GM20000 (cell line): Measurements from ENCODE around the gene RAB31.

Source experiments
- DNase-seq: peaks from one replicate; pipeline ENCODE4 v3.0.0; 2012; ENCODE audit warnings: low spot score
- TF ChIP-seq, protein P1 (sequence below): IDR thresholded peaks from 2 replicates; pipeline ENCODE4 v1.5.1; 2012; ENCODE audit warnings: mild to moderate bottlenecking, control low read depth; ENCODE audit errors: extremely low read depth, missing control alignments

The RAB31 gene

DNA sequence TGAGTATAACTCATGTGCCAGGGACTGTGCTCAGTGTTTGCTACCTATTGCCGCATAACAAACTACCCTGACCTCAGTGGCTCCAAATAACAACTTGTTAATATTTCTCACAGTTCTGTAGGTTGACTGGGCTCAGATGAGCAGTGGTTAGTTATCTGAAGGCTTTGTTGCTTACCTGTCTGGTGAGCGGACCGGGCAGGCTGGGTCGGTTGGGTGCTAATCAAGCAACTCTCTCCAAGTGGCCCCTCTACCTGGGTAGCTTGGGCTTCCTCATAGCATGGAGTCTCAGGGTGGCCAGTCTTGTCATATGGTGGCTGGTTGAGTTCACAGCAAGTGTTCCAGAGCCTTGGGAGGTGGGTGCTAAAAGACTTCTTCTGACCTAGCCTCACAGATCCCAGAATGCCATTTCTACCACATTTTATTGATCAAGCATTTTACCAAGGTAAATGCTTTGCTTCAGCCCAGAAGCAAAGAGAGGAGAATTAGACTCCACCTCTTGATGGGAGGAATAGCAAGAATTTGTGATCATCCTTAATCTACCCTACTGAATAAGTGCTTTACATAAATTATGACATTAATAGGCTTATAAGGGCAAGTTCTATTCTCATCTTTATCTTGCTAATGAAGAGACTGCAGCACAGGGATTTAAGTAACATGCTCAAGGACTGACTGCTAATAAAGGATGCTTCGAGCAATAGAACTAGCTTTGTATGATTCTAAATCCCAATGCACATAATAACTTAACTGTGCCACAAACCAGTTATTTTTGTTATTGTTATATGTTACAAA, 16.9 kb downstream of the RAB31 start:
- TF ChIP-seq, protein P1, sequence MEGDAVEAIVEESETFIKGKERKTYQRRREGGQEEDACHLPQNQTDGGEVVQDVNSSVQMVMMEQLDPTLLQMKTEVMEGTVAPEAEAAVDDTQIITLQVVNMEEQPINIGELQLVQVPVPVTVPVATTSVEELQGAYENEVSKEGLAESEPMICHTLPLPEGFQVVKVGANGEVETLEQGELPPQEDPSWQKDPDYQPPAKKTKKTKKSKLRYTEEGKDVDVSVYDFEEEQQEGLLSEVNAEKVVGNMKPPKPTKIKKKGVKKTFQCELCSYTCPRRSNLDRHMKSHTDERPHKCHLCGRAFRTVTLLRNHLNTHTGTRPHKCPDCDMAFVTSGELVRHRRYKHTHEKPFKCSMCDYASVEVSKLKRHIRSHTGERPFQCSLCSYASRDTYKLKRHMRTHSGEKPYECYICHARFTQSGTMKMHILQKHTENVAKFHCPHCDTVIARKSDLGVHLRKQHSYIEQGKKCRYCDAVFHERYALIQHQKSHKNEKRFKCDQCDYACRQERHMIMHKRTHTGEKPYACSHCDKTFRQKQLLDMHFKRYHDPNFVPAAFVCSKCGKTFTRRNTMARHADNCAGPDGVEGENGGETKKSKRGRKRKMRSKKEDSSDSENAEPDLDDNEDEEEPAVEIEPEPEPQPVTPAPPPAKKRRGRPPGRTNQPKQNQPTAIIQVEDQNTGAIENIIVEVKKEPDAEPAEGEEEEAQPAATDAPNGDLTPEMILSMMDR, result no peak
- DNase-seq, result no peak

DNA sequence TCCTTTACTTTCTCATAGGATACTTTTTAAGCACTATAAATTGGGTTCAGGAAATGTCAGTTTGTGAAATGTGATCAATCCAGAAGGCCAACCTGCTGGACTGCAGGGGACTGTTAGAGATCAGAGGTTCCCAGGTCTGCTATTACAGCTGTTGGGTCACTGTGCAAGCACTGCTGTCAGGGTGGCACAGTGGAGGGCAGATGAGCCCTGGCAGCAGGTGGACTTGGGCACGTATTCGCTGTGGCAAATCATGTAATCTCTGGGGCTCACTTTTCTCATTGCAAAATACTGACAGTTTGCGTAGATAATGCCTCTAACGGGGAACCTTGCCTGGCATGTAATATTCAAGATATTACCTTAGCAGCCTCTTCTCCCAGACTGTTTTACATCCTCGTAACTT, 18.1 kb downstream of the RAB31 start:
- DNase-seq, result no peak
- TF ChIP-seq, protein P1, result no peak

DNA sequence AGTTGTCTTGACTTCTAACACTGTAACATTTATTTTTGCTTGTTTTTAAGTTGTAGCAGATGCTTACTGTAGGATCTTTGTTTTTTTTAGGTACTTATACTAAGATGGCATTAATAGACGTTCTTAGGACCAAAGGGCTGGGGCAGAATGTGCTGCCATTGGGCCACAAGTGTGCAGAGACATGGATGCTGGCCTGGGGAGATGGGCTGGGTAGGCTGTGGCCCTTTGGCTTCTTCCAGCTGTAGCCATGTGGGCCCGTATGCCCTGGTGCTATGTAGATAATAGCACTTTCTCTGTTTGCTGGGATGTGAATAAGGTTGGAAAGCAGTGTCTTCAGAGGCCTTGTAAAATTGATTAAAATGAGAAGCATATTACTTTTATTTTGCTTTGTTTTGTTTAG, 18.8 kb downstream of the RAB31 start:
- no peak for DNase-seq
- TF ChIP-seq, protein P1, result no peak

DNA sequence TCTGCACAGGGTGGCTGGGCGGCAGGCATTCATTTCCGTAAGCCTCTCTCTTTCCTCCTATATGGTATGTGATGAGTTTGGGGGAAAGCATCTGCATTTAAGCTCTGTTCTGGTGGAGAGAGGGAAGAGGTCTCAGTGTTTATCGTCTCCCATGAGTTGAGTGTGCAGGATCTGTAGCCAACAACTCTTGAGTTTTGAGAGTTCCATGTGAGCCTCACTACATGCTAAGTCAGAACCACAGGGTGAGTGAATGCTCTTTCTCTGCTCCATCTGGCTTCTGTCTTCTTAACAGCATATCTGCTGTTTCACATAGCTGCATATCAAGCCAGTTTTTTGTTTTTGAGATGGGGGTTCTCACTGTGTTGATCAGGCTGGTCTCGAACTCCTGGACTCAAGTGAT, 22.7 kb downstream of the RAB31 start:
- TF ChIP-seq, protein P1, result no peak
- no peak for DNase-seq

DNA sequence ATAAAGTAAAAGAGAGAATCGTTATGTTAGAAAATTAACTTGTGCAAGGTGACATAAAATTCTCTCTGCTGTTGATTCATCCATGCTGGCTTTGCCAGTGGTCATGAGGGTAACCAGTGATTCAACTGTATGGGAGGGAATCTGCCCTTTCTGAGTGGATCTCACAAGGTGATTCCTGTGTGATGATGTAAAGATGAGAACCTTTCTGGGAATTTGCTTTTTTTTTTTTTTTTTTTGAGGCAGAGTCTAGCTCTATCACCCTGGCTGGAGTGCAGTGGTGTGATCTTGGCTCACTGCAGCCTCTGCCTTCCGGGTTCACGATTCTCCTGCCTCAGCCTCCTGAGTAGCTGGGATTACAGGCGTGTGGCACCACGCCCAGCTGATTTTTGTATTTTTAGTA, 23.3 kb downstream of the RAB31 start:
- no peak for DNase-seq
- TF ChIP-seq, protein P1, result no peak

DNA sequence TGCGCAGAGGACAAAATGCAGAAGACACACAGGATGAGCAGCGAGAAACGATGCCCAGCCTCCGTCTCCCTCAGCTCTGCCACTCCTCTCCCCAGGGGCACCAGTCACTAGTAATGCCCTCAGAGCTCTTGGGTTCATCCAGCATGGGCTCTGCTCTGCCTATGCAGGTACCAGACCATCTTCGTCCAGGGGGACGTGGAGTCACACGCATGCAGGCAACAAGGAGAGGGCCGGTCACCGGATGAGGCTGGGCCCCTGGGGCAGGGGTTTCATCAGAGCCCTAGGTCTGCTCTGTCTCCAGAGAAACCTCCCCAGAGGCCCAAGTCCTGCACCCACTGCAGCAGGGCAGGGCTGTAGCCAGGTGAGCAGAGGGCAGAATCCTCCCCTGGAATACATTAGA, 23.9 kb downstream of the RAB31 start:
- TF ChIP-seq, protein P1, result no peak
- no peak for DNase-seq

DNA sequence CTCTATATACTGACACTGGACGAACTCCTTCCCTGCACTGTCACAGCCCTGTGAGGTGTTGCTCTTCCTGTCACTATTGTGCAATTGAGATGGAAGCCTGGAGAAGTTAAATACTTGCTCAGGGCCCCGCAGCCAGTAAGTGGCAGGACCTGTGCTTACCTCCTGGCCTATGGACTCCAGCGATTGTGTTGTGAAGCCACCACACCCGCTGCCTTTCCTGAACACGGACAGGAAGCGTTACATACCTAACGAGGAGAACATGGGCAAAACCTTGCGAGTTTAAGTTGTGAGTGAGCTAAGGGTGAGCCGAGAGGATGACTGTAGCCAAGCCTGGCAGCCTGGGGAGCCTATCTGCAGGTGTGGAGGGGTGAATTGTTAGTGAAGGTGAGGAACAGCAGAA, 26.1 kb downstream of the RAB31 start:
- DNase-seq, result no peak

More for the DNA sequence above, 26.1 kb downstream of the RAB31 start:
- TF ChIP-seq, protein P1, result no peak
